ENCODE data around the gene TRMU.
"Not testable (repeated sequence)": the region's sequence is repeated elsewhere in the genome, so short reads cannot be mapped to it uniquely, and the experiment has no call there.

Gene TRMU

GRCh38 chr22:46392137-46392844, 56.8 kb downstream of the TRMU start:
- no peak for TF ChIP-seq CTCF (IDR thresholded peaks at IDR 0.05; ENCODE audit: extremely low read depth, missing control alignments)
- no peak for DNase-seq (ENCODE audit: low spot score)

- no peak for TF ChIP-seq CTCF (IDR thresholded peaks at IDR 0.05; ENCODE audit: extremely low read depth, missing control alignments)
- DNase-seq (ENCODE audit: low spot score), result no peak
These were observed 58.4 kb downstream of the TRMU start for GRCh38 chr22:46393873-46394272.

- no peak for TF ChIP-seq CTCF (IDR thresholded peaks at IDR 0.05; ENCODE audit: extremely low read depth, missing control alignments)
- DNase-seq (ENCODE audit: low spot score), result no peak
These were observed 59.1 kb downstream of the TRMU start for GRCh38 chr22:46394622-46395021.

GRCh38 chr22:46395145-46395544, 59.6 kb downstream of the TRMU start:
- TF ChIP-seq CTCF (IDR thresholded peaks at IDR 0.05; ENCODE audit: extremely low read depth, missing control alignments), result no peak
- DNase-seq (ENCODE audit: low spot score), result no peak

- DNase-seq (ENCODE audit: low spot score), result not testable (repeated sequence)
These were observed 61.5 kb downstream of the TRMU start for GRCh38 chr22:46397049-46397448.

GRCh38 chr22:46397514-46397913, 62.0 kb downstream of the TRMU start:
- no peak for TF ChIP-seq CTCF (IDR thresholded peaks at IDR 0.05; ENCODE audit: extremely low read depth, missing control alignments)
- DNase-seq (ENCODE audit: low spot score), result no peak

GRCh38 chr22:46397951-46398350, 62.4 kb downstream of the TRMU start:
- TF ChIP-seq CTCF (IDR thresholded peaks at IDR 0.05; ENCODE audit: extremely low read depth, missing control alignments), result no peak
- no peak for DNase-seq (ENCODE audit: low spot score)

Measured in GM20000 (cell line).